CD4-positive, alpha-beta T cell treated with Interleukin-1 beta for 1 hour (primary cell): Measurements from ENCODE around the gene GSC2.
A peak's percentile ranks its signal among the peaks of the same experiment; 100 is the strongest.
"Not testable (repeated sequence)": the region's sequence is repeated elsewhere in the genome, so short reads cannot be mapped to it uniquely, and the experiment has no call there.

ENCODE experiments used
- DNase-seq, 2 donors: peaks; one replicate each; pipeline ENCODE4 v3.0.0-alpha.2; 2020 to 2022

GSC2 gene

GRCh38 chr22:19177164-19178064 lies 27.3 kb upstream of the GSC2 start:
- no peak for DNase-seq

- DNase-seq = no peak
These were observed 26.6 kb upstream of the GSC2 start for GRCh38 chr22:19176732-19177131.

GRCh38 chr22:19176175-19176643 lies 26.1 kb upstream of the GSC2 start:
- DNase-seq = no peak

GRCh38 chr22:19175602-19176174 lies 25.6 kb upstream of the GSC2 start:
- no peak for DNase-seq

GRCh38 chr22:19175026-19175601 lies 25.0 kb upstream of the GSC2 start:
- DNase-seq = no peak

- DNase-seq = peak in 1 of 2 donors; percentile 54
These were observed 24.3 kb upstream of the GSC2 start for GRCh38 chr22:19174106-19175025.

- no peak for DNase-seq
These were observed 23.2 kb upstream of the GSC2 start for GRCh38 chr22:19173047-19174035.

GRCh38 chr22:19172213-19173046 lies 22.3 kb upstream of the GSC2 start:
- DNase-seq = no peak

GRCh38 chr22:19169947-19170318 lies 19.8 kb upstream of the GSC2 start:
- DNase-seq = no peak

- no peak for DNase-seq
These were observed 19.2 kb upstream of the GSC2 start for GRCh38 chr22:19169002-19169946.

- no peak for DNase-seq
These were observed 18.2 kb upstream of the GSC2 start for GRCh38 chr22:19168088-19168890.

- DNase-seq = no peak
These were observed 17.2 kb upstream of the GSC2 start for GRCh38 chr22:19167106-19167869.

- DNase-seq = no peak
These were observed 16.3 kb upstream of the GSC2 start for GRCh38 chr22:19166421-19166820.

- DNase-seq = no peak
These were observed 14.3 kb upstream of the GSC2 start for GRCh38 chr22:19164425-19164824.

- not testable (repeated sequence) for DNase-seq
These were observed 8.6 kb upstream of the GSC2 start for GRCh38 chr22:19158649-19159048.

GRCh38 chr22:19156109-19156508 lies 6.0 kb upstream of the GSC2 start:
- not testable (repeated sequence) for DNase-seq
